SK-MEL-5 (cell line): ENCODE results near the gene HECTD3. TPM values are rescaled to one million over a fixed set of nuclear protein-coding genes. Genes with fewer than 3 reads are reported as not detected.

Experiments used
- DNase-seq: peaks from one replicate; pipeline ENCODE4 v3.0.0-alpha.2; 2016; ENCODE audit warnings: low read depth, low spot score
- in situ Hi-C: cut with HindIII; loops from 2 replicates; pipeline ENCODE4 v1.10.0; 2016; ENCODE audit warnings: low sequenced_read_pairs, high pct_unique_total_duplicates, low pct_unique_long_range_greater_than_20kb
- polyA plus RNA-seq, 2 experiments: library from polyadenylated mRNA; depleted of rRNA; stranded (reverse); fragments of >200 nt; gene quantifications; 2 replicates each; pipeline ENCODE4 v1.2.3, GENCODE V29; 2015
- total RNA-seq: library from RNA; depleted of rRNA; stranded (reverse); fragments of >200 nt; shearing (Covaris generic); gene quantifications from 2 replicates; pipeline ENCODE4 v1.2.3, GENCODE V29; 2014; rRNA removed

HECTD3 gene
- 17.8 and 18.6 TPM in 2 replicates for total RNA-seq
- 37.0 and 46.8 TPM in 2 replicates for polyA plus RNA-seq (2015; cell fraction: cytosol; rRNA removed)
- 87.7 and 89.8 TPM in 2 replicates for polyA plus RNA-seq (2015; cell fraction: nucleus; rRNA removed)

DNA sequence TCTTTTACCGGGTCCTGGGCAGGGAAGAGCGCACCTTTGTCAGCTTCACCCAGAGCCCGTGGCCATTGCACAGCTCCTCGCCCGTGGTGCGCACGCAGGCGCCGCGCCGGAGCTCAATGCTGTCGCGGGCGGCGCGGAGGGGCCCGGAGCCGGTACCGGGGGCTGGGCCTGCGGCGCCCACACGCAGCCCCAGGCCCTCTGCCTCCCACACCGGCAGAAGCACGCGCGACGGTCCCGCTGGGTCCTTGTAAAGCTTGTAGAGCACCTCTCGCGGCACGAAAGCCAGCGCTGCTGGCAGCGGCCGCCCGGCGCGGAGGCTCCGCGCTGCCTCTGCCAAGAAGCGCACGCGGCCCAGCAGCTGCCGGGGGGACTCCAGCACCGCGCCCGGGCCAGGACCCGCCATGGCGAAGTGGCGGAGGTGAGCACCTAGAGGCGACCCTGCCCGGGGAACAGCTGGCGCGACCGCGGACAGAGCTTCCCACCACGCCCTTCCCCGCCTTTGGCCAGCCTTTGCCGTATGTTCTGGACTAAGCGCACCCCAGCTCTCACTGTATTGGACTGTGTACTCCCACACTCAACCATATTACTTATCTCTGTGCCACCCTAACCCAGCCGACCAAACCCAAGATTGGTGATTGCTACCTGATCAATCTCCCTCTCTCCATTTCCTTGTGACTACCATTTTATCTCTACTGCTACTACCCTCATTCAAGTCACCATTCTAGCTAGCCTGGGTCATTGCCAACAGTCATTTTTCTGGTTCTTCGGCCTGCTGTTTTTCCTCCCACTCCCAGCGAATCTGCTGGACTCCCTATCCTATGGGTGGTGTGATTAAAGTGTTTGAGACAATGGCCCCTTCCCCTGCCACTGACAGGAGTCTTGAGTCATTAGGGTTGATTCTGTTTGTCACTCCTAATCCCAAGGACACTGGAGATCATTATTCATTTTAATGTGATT is at the start of gene HECTD3:
Gene HECTD3, minus strand, starts transcription at position 470 of the 957 bp plus-strand sequence. Its CDS starts 67 bp downstream, at position 403.
- in situ Hi-C loops, result no loop called here
- DNase-seq, result peak; percentile 80

DNA sequence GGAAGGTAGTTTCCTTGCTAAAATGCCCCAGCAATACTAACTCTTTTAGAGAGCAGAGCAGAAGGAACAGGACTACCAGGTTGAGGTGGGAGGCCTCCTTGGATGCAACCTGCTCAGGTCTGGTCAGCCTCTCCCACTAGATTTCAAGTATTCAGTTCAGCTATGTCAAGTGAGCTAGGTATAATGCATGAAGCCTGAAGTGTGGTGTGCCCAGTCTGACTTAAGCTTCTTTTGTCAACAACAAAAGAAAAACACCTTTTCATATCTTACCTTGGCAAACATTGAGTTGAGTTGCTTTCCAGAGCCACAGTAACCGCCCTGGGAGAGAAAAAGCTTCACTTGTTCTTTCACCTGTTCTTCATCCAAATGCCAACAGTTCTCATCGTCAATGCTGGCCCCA is 48.7 kb upstream of the HECTD3 start:
- in situ Hi-C loops, result no loop called here
- DNase-seq, result no peak

DNA sequence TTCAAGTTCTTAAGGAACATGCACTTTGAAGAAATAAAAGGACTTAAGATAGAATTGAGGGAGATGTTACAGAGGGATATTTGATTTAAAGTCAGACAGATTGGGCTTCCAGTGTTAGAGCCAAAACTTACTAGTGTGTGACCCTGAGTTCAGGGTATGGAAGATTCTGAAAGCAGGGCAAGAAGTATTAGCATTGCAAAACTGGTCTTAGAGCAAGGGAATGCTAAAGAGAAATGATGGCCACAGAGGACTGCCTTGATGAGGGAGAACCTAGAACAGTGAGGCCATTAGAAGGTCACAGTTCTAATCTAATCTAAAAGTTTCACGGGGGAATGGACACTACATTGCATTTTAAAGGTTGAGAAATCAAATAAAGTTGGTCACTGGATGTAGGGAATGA is 46.4 kb upstream of the HECTD3 start:
- no peak for DNase-seq
- in situ Hi-C loops, result no loop called here

DNA sequence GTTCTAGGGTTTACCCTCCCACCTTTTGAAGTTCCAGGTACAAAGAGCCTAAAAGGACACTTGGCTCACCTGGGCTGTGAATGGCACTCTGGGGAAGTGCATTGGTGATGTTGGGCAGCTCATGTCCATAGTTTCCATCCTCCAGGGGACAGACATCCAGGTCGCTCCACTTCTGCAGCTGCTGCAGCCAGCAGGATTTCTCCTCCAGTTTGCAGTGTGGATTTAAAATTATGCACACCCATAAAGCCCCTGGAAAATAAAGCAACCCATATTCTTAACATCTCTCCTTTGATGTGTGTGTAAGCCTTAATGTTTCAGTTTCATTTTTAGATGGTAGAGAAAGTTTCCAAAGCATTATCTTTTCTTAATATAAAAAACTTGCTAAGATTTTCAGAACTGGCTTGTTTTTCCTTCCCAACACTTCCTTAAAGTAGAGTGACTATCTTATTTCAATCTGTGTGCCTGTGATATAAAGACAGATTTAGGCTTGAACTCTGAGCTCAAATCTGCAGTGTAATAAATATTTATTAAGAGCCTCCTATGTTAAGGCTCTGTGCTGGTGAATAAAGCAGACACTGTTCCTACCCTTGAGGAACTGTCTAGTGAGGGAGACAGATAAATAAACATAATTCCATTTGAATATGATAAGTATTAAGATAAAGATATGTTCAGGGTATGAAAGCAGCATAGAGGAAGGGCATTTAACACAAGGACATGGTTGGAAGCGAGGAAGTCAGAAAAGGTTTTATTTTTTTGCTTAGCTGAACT is 40.1 kb upstream of the HECTD3 start:
- in situ Hi-C loops, result no loop called here
- DNase-seq, result no peak

DNA sequence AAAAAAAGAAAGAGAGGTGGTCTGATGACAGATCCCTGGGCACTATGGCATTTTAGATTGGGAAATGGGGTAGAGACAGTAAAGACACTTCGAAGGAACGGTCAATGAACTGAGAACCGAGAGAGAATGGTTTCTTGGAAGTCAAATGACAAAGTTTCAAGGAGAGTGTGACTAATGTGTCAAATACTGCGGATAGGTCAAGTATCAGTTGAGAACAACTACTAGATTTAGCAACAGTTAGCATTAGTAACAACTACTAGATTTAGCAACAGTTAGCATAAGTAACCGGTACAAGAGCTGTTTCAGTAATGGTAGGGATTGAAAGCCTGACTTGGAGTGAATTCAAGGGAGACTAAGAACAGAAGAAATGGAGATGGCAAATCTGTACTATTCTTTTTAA is 35.9 kb upstream of the HECTD3 start:
- in situ Hi-C loops, result no loop called here
- DNase-seq, result no peak

DNA sequence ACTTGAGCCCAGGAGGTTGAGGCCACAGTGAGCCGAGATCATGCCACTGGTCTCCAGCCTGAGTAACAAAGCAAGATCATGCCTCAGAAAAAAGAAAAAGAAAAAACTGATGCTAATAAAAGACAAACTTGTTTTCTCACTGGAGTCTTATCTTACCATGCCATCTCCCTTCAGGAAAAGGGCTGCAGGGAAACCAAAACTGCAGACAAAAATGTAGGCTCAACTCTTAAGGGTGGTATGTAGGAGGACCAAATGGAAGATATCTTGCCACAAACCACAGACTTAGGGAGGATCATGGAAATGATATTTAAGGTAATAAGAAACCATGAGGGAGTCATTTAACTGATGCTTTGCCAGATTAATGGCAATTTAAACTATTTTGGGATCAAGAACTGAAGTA is 33.8 kb upstream of the HECTD3 start:
- DNase-seq, result no peak
- in situ Hi-C loops, result no loop called here

DNA sequence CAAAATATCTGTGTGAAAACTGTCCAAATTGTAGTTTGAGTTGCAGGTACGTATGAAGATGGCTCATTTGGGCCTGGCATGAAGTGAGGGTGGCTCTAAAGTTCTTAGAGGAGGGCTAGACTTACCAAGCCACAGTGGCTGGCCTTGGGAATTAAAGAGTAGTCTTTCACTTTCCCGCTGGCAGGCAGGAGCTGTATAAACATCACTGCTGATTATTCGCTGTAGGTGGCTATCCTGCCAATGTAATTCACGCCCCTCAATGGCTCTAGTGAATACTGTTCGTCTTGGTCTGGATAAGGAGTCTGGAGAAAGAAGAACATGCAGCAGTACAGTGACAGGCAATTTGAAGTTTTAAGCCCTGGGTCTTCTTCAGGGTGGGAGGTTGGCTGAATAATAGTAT is 32.0 kb upstream of the HECTD3 start:
- no peak for DNase-seq
- in situ Hi-C loops, result no loop called here

DNA sequence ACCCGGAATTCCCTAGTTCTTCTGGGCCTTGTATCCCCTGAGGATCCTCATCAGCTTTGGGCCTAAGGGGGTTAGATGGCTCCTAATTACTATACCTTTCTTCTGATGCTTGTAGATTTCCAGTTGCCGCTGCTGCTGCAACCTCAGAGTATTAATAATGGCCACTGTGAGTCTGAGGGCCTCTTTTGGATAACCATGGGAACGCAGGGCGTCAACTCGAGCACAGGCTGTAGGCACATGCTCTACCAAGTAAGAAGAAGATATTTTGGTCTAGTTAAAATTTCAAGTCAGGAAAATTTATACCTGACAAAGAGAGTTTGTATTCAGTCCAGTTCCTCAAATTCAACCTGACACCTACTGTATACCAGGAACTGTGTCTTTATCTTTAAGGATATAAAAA is 29.2 kb upstream of the HECTD3 start:
- no peak for DNase-seq
- in situ Hi-C loops, result no loop called here

DNA sequence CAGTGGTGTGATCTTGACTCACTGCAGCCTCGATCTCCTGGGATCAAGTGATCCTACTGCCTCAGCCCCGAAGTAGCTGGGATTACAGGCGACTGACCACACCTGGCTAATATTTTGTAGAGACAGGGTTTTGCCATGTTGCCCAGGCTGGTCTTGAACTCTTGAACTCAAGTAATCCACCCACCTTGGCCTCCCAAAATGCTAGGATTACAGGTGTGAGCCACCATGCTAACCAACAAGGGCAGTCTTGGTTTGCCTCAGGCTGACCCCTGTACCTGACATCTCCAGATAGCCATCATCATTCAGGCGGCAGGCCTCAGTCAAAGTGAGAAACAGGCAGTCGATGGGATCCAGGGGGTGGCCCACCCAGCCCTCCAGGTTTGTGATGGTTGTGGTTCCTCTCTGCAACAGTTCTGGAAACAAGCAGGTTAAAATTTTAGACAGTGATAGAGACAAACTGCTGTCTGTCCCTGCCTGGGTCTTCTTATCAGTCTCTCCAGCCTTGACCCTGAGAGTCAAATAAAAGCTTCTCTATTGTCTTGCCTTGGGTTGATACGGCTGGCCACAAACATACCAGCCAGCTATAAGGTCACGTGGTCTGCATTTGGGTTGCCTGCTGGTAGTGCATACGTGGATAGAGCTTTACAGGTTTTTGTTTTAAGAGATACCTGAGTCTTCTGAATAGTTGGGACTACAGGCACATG is 27.7 kb upstream of the HECTD3 start:
- no peak for DNase-seq
- in situ Hi-C loops, result no loop called here

DNA sequence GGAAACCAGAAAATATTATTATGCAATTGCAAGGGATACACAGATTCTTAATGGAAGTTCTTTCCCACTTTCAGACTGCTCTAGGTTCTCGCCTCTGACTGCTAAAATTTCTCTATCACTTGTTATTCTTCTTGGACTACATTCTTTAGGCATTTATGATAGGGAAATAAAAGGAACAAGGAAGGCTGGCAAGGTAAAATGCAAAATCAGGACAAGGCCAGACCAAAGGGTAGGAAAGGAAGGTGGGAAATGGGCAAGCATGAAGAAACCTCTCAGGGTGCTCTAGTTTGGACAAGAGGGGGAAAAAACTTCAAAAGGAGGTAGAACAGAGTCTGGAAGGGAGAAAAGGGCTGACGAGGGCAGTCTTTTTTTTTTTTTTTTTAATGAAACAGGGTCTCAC is 27.1 kb upstream of the HECTD3 start:
- DNase-seq, result no peak
- in situ Hi-C loops, result no loop called here

DNA sequence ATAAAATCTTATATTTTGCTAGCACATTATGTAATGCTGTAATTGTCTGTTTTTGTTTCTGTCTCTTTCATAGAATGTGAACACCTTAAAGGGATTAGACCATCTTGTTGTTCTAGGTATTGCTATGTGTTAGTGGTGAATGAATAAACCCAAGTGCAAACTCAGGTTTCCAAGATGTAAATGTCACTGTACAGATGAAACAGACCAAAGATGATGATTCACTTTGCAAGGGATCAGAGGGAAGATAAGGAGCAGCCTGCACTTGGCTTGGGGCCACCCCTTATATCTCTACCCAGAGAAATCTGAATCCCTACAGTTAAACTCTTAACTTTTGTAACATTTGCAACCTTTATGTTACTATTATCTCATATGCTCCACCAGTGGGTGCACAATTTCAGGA is 26.3 kb upstream of the HECTD3 start:
- DNase-seq, result no peak
- in situ Hi-C loops, result no loop called here

DNA sequence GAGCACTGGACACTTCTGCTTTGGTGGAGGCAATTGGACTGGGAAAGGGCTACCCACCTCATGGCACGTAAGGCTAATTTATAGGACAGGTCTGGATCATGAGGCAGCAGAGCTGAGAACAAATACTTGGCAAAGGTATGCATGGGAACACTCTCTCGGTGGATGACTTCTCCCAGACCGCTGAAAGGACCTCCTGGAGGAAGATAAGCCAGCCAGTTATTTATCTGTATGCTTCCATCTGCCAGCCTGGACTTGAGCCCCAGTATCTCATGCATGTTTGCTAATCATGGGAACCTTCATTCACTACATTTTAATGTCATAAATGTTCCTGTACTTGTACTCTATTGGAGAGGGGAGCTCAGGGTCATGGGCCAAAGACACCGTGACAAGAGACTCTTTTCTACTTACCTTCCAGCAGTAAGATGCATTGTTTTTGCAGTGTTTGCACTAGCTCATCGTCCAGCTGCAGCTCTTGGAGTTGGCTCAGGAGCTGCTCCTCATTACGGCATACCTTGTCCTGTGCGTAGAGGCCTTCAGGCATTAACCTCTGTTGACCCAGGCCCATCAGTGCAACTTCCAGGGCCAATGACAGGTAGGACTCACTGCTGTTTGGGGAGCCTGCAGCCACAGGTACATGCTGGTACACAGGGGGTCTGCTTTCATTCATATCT is 24.6 kb upstream of the HECTD3 start:
- in situ Hi-C loops, result no loop called here
- DNase-seq, result no peak

DNA sequence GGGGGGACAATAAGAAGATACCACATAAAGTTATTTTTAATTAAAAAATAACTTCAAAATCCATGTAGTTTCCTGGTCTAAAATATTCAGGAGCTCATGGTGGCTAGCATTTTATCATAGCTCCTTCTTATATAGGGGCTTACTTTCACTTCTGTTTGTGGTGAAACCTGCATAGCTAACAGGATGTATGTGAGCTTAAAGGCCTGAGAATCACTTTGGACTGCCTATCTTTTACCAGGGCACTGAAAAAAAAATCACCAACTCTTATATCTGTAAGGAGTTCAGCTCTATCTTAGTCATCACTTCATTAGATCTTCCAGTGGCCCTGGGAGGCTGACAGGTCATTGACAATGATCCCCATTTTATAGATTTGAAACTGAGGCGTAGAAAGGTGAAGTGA is 22.2 kb upstream of the HECTD3 start:
- in situ Hi-C loops, result no loop called here
- no peak for DNase-seq

DNA sequence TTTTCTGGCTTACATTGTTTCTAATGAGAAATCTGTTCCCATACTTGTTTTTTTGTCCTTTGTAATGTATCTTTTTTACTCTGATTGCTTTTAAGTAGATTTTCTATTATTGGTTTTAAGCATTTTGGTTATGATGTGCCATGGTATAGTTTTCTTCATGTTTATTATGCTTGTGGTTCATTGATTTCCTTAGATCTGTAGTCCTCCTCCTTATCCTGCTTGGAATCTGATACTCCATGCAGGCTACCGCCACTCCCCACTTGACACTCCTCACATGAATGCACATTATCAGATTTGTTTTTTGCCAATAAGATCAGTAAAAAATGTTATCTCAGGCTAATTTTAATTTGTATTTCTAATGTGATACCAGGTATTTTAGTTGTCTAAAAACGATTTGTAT is 21.7 kb upstream of the HECTD3 start:
- in situ Hi-C loops, result no loop called here
- no peak for DNase-seq

DNA sequence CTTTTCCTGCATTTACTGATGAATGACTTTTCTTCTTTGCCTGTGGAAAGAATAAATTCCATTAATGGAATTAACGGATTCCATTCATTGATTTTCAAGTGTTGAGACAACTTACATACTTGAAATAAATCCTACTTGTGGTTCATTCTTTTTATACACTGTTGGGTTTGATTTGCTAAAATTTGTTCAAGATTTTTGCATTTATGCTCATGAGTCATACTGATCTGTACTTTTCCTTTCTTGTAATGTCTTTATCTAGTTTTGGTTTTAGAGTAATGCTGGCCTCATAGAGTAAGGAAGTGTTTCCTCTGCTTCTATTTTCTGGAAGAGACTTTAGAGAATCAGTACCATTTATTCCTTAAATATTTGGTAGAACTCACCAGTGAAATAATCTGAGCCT is 15.3 kb upstream of the HECTD3 start:
- in situ Hi-C loops, result no loop called here

DNA sequence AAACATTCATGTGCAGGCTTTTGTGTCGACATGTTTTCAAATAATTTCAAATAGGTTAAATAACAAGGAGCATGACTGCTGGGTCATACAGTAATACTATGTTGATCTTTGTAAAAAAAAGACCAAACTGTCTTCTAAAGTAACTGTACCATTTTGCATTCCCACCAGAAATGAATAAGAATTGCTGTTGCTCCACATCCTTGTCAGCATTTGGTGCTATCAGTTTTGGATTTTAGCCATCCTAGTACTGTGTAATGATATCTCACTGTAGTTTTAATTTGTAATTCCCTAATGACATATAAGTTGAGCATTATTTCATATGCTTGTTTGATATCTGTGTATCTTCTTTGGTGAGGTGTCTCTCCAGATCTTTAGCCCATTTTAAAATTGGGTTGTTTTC is 12.5 kb upstream of the HECTD3 start:
- in situ Hi-C loops, result no loop called here
- no peak for DNase-seq

More for the DNA sequence above, 15.3 kb upstream of the HECTD3 start:
- no peak for DNase-seq

DNA sequence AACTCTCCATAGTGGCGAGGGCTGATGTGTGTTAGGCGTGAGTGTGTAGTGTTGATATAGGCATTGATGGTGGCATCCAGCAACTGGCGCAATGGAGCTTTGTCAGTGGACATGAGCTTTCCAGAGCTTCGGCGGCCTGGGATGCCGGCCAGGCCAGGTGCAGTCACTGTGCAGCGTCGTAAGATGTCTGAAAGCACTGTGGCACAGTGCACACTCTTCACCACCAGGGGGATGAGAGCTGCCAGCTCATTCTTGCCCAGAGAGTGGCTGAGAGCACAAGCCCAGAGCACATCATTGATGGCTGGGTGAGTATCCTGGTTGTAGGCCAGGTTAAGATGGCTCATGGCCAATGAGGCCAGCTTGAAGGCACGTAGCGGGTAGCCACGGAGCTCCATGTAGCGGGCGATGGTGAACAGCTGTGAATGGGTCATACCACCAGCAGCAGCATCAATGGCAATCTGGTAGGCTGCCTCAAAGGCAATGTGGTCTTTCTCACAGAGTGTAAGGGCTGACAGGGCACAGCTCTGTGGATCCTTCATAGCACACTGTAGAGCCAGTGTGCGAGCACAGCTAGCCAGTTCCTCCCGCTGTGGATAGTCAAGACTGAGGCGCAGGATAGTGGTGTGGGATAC is 7.6 kb upstream of the HECTD3 start:
- in situ Hi-C loops, result no loop called here
- peak; percentile 68 for DNase-seq
